Central memory CD8-positive, alpha-beta T cell (primary cell): ENCODE measurements around the gene CSNK1D.
A peak's percentile ranks its signal among the peaks of the same experiment; 100 is the strongest.
"Not testable (repeated sequence)": the region's sequence is repeated elsewhere in the genome, so short reads cannot be mapped to it uniquely, and the experiment has no call there.

Source experiments
- ATAC-seq: fragments of 150-1000 bp; cut with Tn5 transposase; replicated peaks from 2 replicates; pipeline ENCODE4 v1.10.0; 2022; ENCODE audit warnings: mild to moderate bottlenecking, moderate FRiP score, moderate number of reproducible peaks; ENCODE audit not compliant: poor library complexity, severe bottlenecking; ENCODE audit errors: extremely low read depth
- DNase-seq, 2 donors: peaks; one replicate each; pipeline ENCODE4 v3.0.0; 2021; ENCODE audit warnings: low spot score in 2 of 2
- H3K27ac Mint-ChIP-seq: one replicate; pipeline ENCODE4 v1.8.0; 2022; ENCODE audit warnings: low read depth, mild to moderate bottlenecking, moderate library complexity, mixed read lengths
- H3K27me3 Mint-ChIP-seq: one replicate; pipeline ENCODE4 v1.8.0; 2022; ENCODE audit warnings: mixed read lengths
- H3K36me3 Mint-ChIP-seq: one replicate; pipeline ENCODE4 v1.8.0; 2022; ENCODE audit warnings: mild to moderate bottlenecking, moderate library complexity, mixed read lengths; ENCODE audit not compliant: insufficient read depth
- H3K4me1 Mint-ChIP-seq: one replicate; pipeline ENCODE4 v1.8.0; 2022; ENCODE audit warnings: mixed read lengths
- H3K4me3 Mint-ChIP-seq: one replicate; pipeline ENCODE4 v1.8.0; 2022; ENCODE audit warnings: mild to moderate bottlenecking, moderate library complexity, mixed read lengths
- H3K9me3 Mint-ChIP-seq: one replicate; pipeline ENCODE4 v1.8.0; 2022; ENCODE audit warnings: mixed read lengths

CSNK1D gene

DNA sequence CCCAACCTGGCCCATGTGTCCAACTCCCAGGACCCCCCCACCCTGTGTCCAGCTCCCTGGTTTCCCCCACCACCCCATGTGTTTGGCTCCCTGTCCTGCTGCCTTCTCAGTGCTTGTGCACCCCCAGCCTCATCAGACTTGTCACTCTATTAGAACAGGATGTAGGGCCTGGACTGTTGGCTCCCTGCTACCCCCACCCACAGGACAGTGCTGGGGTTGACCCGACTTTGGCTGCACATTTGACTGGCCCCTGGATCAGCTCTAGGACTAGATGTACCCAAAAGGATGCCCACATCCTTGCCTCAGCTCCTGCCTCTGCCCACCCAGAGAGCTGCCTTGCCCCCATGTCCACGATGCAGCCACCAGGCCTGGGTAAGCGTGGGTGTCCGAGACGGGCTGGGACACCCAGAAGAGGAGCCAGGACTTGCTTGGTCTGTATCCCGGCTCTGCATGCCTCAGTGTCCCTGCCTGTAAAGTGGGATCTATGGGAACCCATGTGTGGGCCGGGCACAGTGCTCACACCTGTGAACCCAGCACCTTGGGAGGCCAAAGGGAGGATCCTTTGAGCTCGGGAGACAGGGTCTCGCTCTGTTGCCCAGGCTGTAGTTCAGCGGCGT, 59.4 kb downstream of the CSNK1D start:
- Mint-ChIP-seq H3K27ac (peak overlapping the region; percentile 82), H3K36me3 (peaks cover 4% of the 10 kb centered on the region), H3K9me3 (no peaks in the 10 kb centered on the region), H3K4me1 (peaks cover 31% of the 10 kb centered on the region), H3K27me3 (no peaks in the 10 kb centered on the region), H3K4me3 (peak overlapping the region; percentile 79)
- ATAC-seq (no peak), DNase-seq (no peak)

DNA sequence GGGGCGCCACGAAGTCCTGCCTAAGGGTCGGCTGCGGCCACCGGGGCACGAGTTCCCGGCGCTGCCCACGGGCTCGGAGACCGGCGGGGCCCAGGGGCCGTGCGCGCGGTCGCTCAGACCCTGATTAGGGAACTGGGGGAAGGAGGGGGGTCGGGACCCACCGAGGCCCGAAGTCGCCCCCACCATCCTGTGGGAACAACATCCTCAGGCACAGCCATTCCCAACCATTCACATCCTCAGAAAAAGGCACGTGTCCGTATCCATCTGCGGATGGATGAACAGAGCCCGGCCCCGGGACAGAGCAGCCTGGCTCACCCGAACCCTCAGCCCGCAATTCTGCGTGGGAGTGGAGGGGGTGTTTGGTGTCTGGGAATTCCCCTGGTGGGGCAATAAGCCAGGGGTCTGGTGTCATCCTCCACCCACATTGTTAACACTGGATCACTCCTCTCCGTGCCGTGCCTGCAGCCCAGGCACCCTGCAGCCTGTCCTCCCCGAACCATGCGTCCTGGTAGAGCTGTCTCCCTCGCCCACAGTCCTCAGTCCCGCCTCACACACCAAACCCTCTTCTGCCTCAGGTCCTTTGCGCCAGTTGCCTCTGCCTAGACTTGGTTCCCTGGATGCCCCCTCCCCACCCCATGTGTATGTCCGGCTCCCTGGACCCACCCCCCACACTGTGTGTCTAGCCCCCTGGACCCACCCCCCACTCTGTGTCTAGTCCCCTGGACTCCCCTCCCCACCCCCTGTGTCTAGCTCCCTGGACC, 60.1 kb downstream of the CSNK1D start:
- Mint-ChIP-seq H3K36me3 (peaks cover 4% of the 10 kb centered on the region), H3K9me3 (no peaks in the 10 kb centered on the region), H3K27ac (peak overlapping the region; percentile 82), H3K27me3 (no peaks in the 10 kb centered on the region), H3K4me3 (peak overlapping the region; percentile 79), H3K4me1 (peaks cover 36% of the 10 kb centered on the region)
- ATAC-seq (peak; percentile 39), DNase-seq (peak in 1 of 2 donors; percentile 54)

DNA sequence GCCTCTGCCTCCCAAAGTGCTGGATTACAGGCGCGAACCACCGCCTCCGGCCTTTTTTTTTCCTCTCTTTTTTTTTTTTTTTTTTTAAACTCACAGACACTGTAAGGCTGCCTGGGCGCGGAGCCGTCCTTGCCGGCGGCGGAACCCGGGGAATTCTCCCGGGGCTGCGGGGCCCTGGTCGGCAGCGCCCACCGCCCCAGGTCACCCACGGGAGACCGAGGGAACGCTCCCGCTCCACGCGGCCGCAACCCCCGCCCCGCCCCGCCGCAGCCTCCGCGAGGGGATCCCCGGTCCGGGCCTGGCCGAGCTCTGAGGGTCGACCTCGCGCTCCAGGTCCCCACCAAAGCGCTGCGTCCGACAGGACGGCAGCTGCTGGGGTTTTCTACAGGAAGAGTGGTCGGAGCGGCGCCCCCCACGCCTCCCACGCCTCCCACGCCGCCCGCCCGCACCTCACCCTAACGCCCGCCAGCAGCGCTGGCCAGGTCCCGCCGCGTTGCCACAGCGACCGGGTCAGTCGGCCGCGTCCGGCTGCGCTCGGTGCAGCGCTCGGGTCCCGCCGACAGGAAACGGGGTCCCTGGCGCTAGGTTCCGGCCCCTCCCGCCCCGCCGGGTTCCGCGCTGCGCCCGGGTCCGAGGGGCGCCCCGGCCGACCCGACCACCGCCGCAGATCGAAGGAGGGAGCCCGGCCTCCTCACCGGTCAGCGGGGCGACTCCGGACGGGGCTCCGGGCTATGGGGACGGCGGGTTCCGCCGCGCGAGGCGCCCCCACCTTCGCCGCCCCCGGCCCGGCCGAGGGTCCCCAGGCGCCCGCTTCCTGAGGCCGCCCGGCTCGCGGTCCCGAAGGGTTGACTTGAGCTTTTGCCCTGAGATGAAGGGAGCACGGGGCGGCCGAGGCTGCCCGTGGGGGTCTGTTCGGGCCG, 60.9 kb downstream of the CSNK1D start, which contains the start of gene CCDC57:
Gene CCDC57, minus strand, starts transcription at position 512 of the 920 bp plus-strand sequence. CDS start 10,898 bp downstream, outside the sequence.
- Mint-ChIP-seq H3K9me3 (no peaks in the 10 kb centered on the region), H3K27me3 (no peaks in the 10 kb centered on the region), H3K27ac (peak within 1 kb of the TSS; percentile 82), H3K36me3 (peaks cover 5% of the 10 kb centered on the region), H3K4me3 (peak within 1 kb of the TSS; percentile 79), H3K4me1 (peaks cover 38% of the 10 kb centered on the region)
- peak; percentile 38 for ATAC-seq
- no peak for DNase-seq

DNA sequence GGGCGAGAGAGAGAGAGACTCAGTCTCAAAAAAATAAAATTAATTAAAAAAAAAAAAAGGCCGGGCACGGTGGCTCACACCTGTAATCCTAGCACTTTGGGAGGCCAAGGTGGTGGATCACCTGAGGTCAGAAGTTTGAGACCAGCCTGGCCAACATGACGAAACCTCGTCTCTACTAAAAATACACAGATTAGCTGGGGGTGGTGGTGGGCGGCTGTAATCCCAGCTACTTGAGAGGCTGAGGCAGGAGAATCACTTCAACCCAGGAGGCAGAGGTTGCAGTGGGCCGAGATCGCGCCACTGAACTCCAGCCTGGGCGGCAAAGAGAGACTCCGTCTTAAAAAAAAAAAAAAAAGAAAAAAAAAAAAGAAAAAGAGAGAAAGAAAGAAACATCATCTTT, 62.8 kb downstream of the CSNK1D start:
- H3K4me1 Mint-ChIP-seq: peaks cover 37% of the 10 kb centered on the region
- not testable (repeated sequence) for ATAC-seq, DNase-seq, H3K27ac Mint-ChIP-seq, H3K9me3 Mint-ChIP-seq, H3K36me3 Mint-ChIP-seq, H3K4me3 Mint-ChIP-seq, H3K27me3 Mint-ChIP-seq

DNA sequence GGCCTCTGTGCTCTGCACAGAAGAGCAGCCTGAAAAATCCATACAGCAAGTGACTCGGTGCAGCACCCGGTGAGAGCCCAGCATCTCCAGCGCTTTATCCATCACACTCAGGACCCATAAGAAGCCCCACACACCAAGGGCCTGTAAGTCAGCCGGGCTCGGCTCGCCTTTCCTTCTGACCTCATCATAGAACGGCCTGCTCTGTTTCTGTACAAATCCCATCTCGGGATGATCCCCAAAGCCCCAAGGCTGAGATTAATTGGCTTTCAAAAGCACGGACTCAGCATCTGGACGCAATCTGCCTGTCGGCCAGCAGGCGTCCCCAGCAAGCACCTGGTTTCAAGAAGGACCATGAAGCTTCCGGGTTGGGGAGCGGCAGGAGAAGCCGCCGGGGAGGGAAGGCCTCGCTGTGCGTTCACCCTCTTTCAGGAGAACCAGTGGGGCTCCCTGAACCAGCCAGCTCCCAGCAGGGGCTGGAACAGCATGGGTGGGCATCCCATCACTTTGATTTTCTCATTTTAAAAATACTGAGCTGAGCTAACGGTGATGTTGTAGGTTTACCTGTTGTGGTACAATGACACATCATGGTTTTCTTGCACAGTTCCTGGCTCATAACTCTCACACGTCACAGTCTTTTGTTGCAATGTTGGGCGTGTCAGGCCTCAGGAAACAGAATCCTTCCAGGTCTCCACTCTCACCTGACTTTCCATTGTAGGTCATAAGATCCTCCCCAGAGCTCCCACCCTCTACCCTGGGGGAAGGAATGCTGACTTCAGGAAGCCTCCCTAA, 67.6 kb downstream of the CSNK1D start:
- DNase-seq (peak; percentile 62 to 71), ATAC-seq (peak; percentile 88)
- no peaks in the 10 kb centered on the region for H3K27me3 Mint-ChIP-seq
- peak overlapping the region; percentile 50 for H3K4me3 Mint-ChIP-seq
- H3K4me1 Mint-ChIP-seq: peaks cover 22% of the 10 kb centered on the region
- peak overlapping the region; percentile 86 for H3K27ac Mint-ChIP-seq
- peaks cover 4% of the 10 kb centered on the region for H3K36me3 Mint-ChIP-seq
- no peaks in the 10 kb centered on the region for H3K9me3 Mint-ChIP-seq

DNA sequence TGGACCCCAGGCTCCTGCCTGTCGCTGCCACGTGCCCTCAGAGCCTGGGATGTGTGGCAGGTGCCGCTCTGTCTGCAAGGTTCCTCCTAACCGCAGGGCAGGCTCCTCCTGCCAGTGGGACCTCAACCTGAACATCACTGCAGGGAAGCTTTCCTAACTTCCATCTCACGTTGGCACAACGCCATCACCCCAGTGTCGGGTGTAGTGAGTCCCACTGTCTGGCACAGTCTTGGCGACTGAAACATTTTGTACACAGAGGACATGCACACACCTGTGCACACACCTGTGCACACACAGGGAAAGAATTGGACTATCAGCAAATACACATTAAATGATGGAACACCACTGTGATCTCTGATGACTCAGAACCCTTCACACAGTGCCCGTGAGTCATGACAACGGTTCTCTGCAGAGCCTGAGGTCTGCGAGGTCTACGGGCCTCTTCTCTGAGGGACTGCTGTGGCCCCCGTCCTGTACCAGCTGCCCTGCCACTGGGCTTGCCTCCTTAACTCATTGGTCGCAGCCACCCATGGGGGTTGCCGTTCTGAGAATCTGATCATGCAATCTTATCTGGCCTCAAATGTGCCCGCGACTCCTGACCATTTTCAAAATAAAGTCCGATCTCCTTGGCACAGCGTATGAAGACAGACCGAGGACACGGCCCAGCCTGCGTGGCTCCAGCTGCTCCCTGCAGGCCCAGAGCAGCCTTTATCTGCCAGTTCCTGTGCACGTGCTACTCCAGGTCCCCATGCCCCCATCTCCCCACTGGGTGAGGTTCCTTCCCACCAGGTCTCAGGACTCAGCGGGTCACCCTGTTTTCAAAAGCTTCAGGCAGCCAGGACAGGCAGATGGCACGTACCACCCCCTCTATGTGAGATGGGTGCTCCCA, 68.4 kb downstream of the CSNK1D start:
- Mint-ChIP-seq H3K27ac (peak overlapping the region; percentile 86), H3K27me3 (no peaks in the 10 kb centered on the region), H3K36me3 (peaks cover 4% of the 10 kb centered on the region), H3K9me3 (no peaks in the 10 kb centered on the region), H3K4me1 (peaks cover 27% of the 10 kb centered on the region), H3K4me3 (no peak overlapping the region)
- DNase-seq (no peak), ATAC-seq (no peak)

DNA sequence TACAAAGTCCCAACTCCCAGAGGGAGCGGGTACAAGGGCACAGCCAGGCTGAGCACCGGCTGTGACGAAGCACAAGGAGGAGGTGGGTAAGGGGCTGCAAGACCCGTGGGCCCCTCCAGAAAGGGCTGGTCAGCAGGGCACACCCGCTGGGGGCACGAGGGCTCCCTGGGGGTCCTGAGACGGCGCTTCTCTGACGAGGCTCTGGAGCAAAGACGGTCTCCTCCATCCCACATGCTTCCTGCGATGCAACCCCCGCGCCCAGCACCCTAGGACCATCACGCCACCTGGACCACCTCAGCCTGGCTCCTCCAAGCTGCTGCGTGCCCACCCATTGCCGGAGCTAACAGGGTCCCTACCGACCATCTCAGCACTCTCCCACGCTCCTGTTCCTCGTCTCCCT, 69.6 kb downstream of the CSNK1D start:
- H3K27me3 Mint-ChIP-seq: no peaks in the 10 kb centered on the region
- ATAC-seq (no peak), DNase-seq (no peak)
- H3K9me3 Mint-ChIP-seq: no peaks in the 10 kb centered on the region
- H3K4me1 Mint-ChIP-seq: peaks cover 26% of the 10 kb centered on the region
- no peak overlapping the region for H3K27ac Mint-ChIP-seq
- H3K4me3 Mint-ChIP-seq: no peak overlapping the region
- peaks cover 4% of the 10 kb centered on the region for H3K36me3 Mint-ChIP-seq

DNA sequence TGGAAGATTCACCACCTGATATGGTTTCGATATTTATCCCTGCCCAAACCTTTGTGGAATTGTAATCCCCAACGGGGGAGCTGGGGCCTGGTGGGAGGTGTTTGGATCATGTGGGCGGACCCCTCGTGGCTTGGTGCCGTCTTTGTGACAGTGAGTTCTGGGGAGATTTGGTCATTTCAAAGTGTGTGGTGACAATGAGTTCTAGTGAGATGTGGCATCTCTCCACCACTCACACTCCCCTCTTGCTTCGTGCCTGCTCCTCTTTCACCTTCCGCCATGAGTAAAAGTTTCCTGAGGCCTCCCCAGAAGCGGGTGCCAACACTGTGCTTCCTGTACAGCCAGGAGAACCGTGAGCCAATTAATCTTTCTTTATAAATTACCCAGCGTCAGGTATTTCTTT, 70.5 kb downstream of the CSNK1D start:
- Mint-ChIP-seq H3K36me3 (peaks cover 5% of the 10 kb centered on the region), H3K27ac (no peak overlapping the region), H3K4me3 (no peak overlapping the region), H3K27me3 (no peaks in the 10 kb centered on the region), H3K4me1 (peaks cover 28% of the 10 kb centered on the region), H3K9me3 (no peaks in the 10 kb centered on the region)
- DNase-seq (no peak), ATAC-seq (no peak)

DNA sequence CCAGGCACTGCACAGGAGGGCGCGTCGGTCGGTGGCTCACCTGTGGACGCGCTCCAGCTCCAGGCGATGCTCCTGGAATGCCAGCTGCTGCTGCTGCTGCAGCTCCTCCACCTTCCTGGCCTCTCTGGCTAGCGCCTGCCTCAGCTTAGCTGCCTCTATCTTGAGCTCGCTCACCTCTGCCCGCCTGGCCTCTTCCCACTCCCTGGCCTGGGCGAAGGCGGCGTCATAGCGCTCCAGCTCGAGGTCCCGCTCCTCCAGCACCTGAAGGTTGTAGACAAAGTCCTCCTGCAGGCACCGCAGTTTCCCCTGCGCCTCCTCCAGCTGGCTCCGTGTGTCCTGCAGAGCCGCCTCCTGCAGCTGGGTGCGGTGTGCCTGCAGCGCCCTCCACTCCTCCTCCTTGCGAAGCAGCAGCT, 72.0 kb downstream of the CSNK1D start:
- H3K4me3 Mint-ChIP-seq: peak overlapping the region; percentile 32
- no peak for ATAC-seq
- H3K27ac Mint-ChIP-seq: peak overlapping the region; percentile 82
- H3K4me1 Mint-ChIP-seq: peaks cover 24% of the 10 kb centered on the region
- no peaks in the 10 kb centered on the region for H3K9me3 Mint-ChIP-seq
- DNase-seq: no peak
- no peaks in the 10 kb centered on the region for H3K27me3 Mint-ChIP-seq
- H3K36me3 Mint-ChIP-seq: peaks cover 4% of the 10 kb centered on the region

DNA sequence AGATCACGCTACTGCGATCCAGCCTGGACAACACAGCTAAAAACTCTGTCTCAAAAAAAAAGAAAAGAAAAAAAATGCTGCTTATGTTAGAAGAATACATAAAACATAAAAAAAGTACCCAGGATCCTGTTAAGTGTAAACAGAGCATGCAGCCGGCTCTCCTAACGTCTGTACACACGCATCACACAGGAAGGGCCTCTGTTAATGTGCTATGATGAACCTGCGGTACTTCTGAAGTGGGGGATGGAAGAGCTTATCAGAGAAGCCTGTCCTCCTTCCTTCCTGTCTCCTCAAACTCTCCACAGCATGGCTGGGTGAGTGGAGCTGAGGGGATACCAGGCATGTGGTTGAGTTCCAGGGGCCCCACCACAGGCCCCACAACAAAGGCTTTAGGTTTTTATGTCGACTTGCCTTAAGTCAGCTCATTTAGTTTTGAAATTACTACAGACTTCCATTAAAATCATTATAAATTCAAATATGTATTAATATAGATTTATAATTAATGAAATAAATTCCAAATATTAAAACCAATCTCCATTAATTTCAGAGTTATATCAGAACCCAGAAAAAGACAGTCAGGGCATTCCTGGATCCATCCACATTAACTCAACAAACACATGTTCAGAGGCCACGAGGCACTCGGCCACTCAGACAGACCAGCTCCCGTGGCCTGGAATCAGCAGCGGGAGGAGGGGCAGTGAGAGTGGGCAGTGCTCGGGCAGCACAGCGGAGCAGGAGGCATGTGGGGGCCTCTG, 72.6 kb downstream of the CSNK1D start:
- no peaks in the 10 kb centered on the region for H3K27me3 Mint-ChIP-seq
- H3K36me3 Mint-ChIP-seq: peaks cover 6% of the 10 kb centered on the region
- H3K9me3 Mint-ChIP-seq: no peaks in the 10 kb centered on the region
- DNase-seq: peak; percentile 47 to 75
- peaks cover 18% of the 10 kb centered on the region for H3K4me1 Mint-ChIP-seq
- H3K4me3 Mint-ChIP-seq: peak overlapping the region; percentile 34
- H3K27ac Mint-ChIP-seq: peak overlapping the region; percentile 82
- peak; percentile 100 for ATAC-seq

DNA sequence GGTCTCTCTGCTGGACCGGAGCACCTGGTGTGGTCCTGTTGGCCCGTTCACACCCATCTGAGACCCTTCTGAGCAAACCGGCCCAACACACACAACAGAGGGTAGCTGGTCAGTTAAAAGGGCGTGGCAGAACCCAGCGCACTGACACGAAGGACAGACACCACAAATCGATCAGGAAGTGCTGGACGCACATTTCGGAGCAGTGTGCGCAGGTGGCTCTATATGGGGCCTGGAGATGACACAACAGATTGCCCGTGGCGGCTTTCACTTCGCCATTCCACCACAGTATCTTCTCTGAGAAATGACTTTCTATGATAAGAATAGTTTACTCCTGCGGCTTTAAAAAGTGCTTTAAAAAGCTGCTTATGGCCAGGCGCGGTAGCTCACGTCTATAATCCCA, 73.4 kb downstream of the CSNK1D start:
- peak overlapping the region; percentile 82 for H3K27ac Mint-ChIP-seq
- peaks cover 12% of the 10 kb centered on the region for H3K4me1 Mint-ChIP-seq
- ATAC-seq (no peak), DNase-seq (no peak)
- H3K36me3 Mint-ChIP-seq: peaks cover 6% of the 10 kb centered on the region
- no peaks in the 10 kb centered on the region for H3K27me3 Mint-ChIP-seq
- no peak overlapping the region for H3K4me3 Mint-ChIP-seq
- H3K9me3 Mint-ChIP-seq: no peaks in the 10 kb centered on the region
